ENCODE data around the gene TMCC3.
A peak's percentile ranks its signal among the peaks of the same experiment; 100 is the strongest.
"Not testable (repeated sequence)": the region's sequence is repeated elsewhere in the genome, so short reads cannot be mapped to it uniquely, and the experiment has no call there.

Gene TMCC3

GRCh38 chr12:94560431-94561221, 89.7 kb downstream of the TMCC3 start:
- DNase-seq = no peak

- DNase-seq = no peak
Observed at GRCh38 chr12:94558612-94559011, 91.7 kb downstream of the TMCC3 start.

DNA sequence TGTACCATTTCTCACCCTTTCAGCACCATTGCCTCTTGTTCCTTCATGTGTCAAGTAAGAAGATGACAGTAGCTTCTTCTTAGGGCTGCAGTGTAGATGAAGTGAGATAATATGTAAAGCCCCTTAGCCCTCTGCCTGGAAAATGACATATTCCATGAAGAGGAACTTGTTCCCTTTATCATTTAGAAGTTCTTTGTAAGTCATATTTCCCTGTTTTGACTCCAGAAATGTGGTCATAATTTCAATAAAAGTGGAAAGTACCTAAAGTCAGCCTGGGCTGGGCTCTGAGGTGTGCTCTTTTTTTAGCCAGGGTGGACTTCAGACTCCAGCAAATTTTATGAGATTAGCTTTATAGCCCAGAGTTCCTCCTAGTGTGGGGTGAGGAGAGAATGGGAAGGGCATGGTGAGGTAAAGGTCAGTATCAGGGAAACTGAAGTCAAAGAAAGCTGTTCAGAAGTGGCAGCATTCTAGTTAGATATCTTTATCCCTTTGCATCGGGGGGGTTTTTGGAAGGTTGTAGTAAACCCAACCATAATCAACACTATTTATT, 92.5 kb downstream of the TMCC3 start:
- DNase-seq = no peak

DNA sequence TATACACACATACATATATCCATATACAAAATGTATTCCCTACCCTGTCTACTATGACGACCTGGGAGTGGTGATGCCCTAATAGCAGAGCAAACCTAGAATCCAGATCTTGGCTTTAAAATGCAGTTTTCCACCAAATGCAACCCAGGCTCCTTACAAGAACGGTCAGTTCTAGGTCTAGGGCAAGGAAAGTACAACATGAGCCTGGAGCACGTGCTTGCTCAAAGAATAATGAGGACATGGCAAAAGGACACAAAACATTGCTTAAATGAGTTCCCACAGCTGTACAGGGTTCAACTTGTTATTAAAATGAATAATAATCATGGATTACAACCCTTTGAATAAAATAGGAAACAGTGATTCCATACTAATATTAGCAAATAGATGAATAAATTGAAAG, 94.7 kb downstream of the TMCC3 start:
- no peak for DNase-seq

GRCh38 chr12:94553875-94554274, 96.5 kb downstream of the TMCC3 start:
- DNase-seq = no peak

DNA sequence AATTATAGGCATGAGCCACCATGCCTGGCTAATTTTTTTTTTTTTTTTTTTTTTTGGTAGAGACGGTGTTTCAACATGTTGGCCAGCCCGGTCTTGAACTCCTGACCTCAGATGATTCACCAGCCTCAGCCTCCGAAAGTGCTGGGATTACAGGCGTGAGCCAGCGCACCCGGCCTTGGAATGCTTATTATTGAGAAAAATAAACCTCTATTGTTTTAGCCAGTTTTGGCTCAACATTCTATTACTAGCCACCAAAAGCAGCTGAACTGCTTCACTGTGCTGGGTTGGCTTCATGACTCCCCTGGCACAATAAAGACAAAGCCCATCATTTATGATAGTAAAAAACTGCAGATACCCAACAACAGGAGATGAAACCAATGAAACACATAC, 97.2 kb downstream of the TMCC3 start:
- DNase-seq = no peak

- DNase-seq = no peak
Observed at GRCh38 chr12:94551810-94552209, 98.5 kb downstream of the TMCC3 start.

DNA sequence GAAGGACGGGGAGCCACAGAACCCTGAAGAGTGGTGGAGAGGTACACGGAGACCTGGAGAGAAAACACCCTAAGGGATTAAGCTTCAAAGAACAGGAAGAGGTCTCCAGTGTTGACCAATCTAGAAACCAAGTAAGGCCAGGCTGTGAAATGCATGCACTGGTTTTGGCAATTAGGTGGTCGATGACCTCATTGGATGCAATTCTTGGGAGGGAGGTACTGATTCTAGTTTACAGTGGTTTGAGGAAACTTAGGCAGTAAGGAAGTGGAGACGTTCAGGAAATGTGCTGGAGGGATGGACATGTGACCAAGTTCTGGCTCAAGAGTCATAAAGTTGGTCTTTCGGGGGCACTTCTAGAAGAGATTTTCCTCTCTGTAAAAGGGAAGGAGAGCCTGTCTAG, 99.4 kb downstream of the TMCC3 start:
- DNase-seq = no peak

GRCh38 chr12:94548833-94549232, 101.5 kb downstream of the TMCC3 start:
- not testable (repeated sequence) for DNase-seq

DNA sequence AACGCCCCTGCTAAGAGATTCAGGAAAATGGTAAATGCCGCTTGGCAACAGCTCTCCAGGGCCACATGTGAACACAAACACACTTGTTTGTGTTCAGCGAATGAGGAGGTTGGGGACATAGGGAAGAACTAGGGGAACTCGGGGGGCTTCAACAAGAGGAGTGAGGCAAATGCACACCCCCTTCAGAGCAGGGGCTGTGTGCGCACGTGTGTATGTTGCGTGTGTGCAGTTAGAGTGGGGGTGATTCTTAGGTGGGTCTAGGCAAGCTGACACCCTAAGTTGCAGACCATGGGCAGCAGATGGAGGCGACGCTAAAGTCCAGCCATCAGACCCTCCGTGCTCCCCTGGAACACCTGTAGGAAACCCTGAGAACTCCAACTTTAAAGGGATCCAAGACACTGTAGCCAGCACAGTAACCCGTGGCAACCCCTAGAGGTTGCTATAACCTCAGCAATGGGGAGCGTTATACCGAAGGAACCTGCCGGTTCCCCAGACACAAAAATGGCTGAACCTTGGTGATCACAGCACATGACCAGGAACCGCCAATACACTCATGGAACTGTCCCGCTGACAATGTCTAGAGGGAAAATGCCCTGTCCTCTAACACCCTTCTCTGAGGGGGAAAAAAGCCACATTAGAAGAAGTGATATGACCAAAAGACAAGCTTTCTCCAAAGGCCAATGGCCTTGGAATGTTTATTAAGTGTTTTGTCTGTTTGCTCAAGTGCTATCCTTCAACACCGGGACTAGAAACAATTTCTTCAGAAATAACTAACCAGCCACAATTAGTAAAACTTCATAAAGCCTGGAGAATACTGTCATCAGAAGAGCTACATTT, 104.2 kb downstream of the TMCC3 start:
- peak; percentile 23 for DNase-seq

- no peak for DNase-seq
Observed at GRCh38 chr12:94544355-94544754, 106.0 kb downstream of the TMCC3 start.

DNA sequence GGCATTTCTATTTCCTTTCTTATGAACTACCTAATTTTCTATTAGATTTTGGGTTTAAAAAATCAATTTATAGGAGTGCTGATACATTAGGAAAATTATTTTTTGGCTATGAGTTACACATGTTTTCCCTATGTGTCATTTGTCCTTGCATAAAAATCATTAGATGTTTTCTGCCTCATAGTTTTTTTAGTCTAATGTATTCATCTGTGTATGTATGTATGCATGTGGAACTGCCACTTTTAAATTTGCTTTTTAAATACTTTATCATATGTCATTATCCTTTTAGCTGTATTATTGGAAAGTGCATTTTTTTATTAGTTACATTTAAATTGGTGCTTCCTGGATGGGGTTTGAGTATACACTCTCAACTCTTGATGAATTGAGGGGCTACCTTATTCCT, 112.0 kb downstream of the TMCC3 start:
- DNase-seq = no peak

- DNase-seq = no peak
Observed at GRCh38 chr12:94536040-94536965, 114.1 kb downstream of the TMCC3 start.

DNA sequence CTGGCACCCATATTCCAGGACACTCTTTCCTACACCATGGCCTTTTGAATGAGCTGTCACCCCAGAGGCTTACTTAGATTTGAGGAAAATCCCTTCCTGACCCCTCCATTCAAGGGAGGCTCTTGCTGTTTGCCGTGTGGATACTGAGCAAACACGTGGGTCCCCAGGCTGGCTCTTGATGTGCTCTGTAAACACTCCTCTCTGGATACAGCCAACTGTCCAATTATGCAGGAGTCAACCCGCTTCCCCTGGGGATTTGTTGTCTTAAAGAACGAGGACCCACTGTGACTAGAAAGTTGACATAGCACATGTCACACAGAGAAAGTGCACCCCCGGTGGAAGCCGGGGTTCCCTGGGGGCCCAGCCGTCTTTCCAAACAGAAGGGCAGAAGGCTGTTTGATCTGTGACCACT, 114.8 kb downstream of the TMCC3 start:
- peak; percentile 34 for DNase-seq

- no peak for DNase-seq
Observed at GRCh38 chr12:94534774-94535509, 115.4 kb downstream of the TMCC3 start.

DNA sequence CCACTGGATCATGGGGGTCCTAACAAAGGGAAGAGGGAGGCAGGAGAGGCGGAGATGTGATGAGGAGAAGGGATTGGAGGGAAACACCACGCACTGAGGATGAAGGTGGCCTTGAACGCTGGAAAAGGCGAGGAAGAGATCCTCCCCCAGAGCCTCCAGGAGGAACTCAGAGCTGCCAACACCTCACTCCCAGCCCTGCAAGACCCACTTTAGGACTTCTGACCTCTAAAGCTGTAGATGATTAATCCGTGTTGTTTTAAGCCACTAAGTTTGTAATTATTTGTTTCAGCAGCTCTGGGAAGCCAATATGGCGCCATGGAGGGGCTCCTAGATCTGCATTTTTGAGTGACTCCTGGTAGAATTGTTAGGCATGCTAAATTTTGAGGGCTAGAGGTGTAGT, 116.1 kb downstream of the TMCC3 start:
- DNase-seq = no peak

DNA sequence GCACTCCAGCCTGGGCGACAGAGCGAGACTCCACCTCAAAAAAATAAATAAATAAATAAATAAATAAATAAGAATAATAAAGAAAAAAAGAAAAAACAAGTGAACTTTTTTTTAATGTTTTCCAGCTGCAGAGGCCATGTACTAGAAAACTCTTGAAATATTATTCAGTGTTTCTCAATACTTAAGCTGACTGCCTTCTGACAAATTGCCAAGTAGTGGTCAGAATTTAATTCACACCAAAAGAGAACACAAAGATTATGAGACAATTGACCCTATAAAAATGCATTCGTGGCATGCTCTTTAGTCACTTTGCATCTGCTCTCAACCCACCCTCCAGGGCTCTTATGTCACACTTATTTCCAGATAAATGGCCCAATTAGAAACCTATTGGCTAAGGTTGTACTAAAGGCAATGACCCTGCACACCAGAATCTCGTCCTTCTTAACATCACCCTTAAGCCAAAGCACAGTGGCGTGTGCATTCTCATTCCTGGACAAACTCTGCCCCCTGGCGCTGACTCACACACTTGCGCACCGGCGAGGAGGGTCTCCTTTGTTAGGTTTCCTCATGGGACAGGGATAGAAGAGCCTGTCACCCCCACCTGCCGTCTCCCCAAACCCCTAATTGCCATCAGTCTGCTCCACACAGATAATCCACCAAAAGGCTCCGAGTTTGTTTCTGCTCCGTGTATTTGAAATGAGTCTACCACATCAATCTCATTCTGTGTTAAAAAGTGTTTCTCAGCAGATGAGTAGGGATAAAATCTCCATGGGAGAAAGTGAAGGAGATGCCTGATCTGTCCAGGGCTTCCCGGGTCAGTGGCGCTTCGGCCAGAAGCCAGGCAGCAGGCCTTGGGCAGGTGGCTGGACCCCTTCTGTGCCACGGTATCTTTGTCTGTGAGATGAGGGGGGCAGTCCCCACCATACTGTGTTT, 117.6 kb downstream of the TMCC3 start:
- peak; percentile 60 for DNase-seq

DNA sequence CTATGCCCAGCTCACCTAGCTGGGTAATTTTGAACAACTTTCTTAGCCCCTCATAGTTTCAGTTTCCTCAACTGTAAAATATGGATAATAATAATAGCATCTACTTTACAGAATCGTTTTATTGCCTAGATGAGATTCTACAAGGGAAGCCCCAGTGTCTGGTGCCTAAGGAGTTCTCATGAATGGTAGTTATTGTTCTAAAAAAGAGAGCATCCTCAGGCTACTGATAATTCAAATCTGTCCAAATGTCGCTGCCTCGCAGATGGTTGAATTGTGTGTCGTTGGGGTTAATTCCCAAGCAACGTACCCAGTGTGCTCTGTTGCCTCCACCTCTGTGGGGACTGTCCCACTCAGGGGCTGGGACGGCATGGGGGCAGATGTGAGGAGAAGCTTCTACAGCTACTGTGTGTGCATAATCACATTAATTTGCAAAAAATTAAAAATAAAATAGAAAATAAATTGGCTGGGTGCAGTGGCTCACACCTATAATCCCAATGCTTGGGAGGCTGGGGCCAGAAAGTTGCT, 119.1 kb downstream of the TMCC3 start:
- DNase-seq = no peak

DNA sequence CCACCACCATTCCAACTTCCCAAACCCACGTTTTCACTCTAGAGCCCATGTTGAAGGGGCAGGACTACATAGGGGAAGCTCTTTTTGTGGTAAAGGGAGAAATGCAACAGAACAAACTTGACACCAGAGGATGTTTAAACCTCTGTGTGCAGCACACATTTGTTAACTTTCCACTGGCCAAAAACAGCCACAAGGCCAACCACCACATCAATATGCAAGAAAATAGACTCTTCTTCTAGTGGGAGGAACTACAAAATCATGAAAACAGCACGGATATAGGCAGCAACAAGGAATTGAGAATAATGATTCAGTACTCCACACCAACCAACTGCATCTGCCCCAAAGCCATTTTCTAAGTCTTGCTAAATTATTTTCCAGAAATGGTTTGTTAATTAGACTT, 124.4 kb downstream of the TMCC3 start:
- DNase-seq = no peak
